ENCODE data around the gene PPP3R1.
A peak's percentile ranks its signal among the peaks of the same experiment; 100 is the strongest.
"Not testable (repeated sequence)": the region's sequence is repeated elsewhere in the genome, so short reads cannot be mapped to it uniquely, and the experiment has no call there.

The PPP3R1 gene

GRCh38 chr2:68185541-68186164 is 66.7 kb downstream of the PPP3R1 start:
- peak; percentile 75 to 87 (median 83) for DNase-seq

- DNase-seq, result no peak
Observed at GRCh38 chr2:68182902-68183301, 69.4 kb downstream of the PPP3R1 start.

GRCh38 chr2:68178954-68179627 is 73.2 kb downstream of the PPP3R1 start:
- no peak for DNase-seq

GRCh38 chr2:68178432-68178831 is 73.9 kb downstream of the PPP3R1 start:
- DNase-seq, result no peak

GRCh38 chr2:68177541-68177940 is 74.8 kb downstream of the PPP3R1 start:
- no peak for DNase-seq

- peak in 2 of 4 experiments; percentile 28 to 37 for DNase-seq
Observed at GRCh38 chr2:68176657-68177056, 75.7 kb downstream of the PPP3R1 start.

- DNase-seq, result not testable (repeated sequence)
Observed at GRCh38 chr2:68175210-68175609, 77.1 kb downstream of the PPP3R1 start.

GRCh38 chr2:68172990-68173700 is 79.2 kb downstream of the PPP3R1 start:
- DNase-seq, result peak; percentile 45 to 88 (median 74)

- DNase-seq, result peak in 3 of 4 experiments; percentile 20 to 48 (median 34)
Observed at GRCh38 chr2:68172521-68172920, 79.8 kb downstream of the PPP3R1 start.

- DNase-seq, result no peak
Observed at GRCh38 chr2:68171684-68172083, 80.6 kb downstream of the PPP3R1 start.

GRCh38 chr2:68171146-68171545 is 81.2 kb downstream of the PPP3R1 start:
- no peak for DNase-seq

- no peak for DNase-seq
Observed at GRCh38 chr2:68169308-68169707, 83.0 kb downstream of the PPP3R1 start.

GRCh38 chr2:68167186-68167585 is 85.1 kb downstream of the PPP3R1 start:
- DNase-seq, result no peak

- DNase-seq, result no peak
Observed at GRCh38 chr2:68163641-68164040, 88.7 kb downstream of the PPP3R1 start.

GRCh38 chr2:68158134-68158447 is 94.2 kb downstream of the PPP3R1 start:
- DNase-seq, result peak in 1 of 4 experiments; percentile 17

- peak; percentile 97 to 98 (median 98) for DNase-seq
Observed at GRCh38 chr2:68157402-68158133, 94.8 kb downstream of the PPP3R1 start, which contains the start of gene PNO1. Gene PNO1 (plus strand): TSS chr2:68157888. CDS start chr2:68157935, 47 bp downstream.

- DNase-seq, result peak in 2 of 4 experiments; percentile 20 to 42
Observed at GRCh38 chr2:68157002-68157401, 95.3 kb downstream of the PPP3R1 start.

- no peak for DNase-seq
Observed at GRCh38 chr2:68156419-68156818, 95.9 kb downstream of the PPP3R1 start.

GRCh38 chr2:68155618-68156017 is 96.7 kb downstream of the PPP3R1 start:
- DNase-seq, result no peak

GRCh38 chr2:68152681-68153347 is 99.5 kb downstream of the PPP3R1 start:
- peak in 3 of 4 experiments; percentile 17 to 49 (median 30) for DNase-seq

- DNase-seq, result peak; percentile 13 to 47 (median 24)
Observed at GRCh38 chr2:68151037-68151436, 101.3 kb downstream of the PPP3R1 start.

- DNase-seq, result no peak
Observed at GRCh38 chr2:68141875-68142274, 110.5 kb downstream of the PPP3R1 start.
